ENCODE results near the gene LUC7L3.

DNA sequence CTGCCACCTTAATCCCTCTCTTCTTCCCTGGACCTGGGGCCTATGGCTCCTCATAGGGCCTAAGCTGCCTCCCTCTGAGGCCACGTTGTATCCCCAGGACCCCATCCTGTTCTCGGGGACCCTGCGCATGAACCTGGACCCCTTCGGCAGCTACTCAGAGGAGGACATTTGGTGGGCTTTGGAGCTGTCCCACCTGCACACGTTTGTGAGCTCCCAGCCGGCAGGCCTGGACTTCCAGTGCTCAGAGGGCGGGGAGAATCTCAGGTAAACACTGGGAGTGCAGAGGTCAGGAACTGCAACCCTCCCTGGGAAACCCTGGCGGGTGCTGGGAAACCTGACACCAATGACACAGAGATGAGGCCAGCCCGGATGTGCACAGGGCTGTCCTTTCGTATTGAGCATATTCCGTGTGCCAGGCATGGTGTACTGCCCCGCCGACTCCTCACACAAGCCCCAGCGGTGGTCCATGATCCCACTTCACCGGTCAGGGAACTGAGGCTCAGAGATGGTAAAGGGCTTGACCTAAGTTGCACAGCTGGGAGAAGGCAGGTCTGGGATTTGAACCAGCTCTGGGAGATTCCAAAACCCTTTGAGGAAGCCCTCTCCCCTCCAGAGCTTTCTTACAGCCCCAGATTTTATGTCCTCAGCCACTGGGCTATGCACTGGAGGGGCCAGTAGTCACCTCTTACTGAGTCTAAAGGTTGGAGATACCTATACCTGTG lies 34.6 kb upstream of the LUC7L3 start:
- TF ChIP-seq POLR2A (IDR thresholded peaks at IDR 0.05; ENCODE audit: low read depth, low read length) = no peak
- TF ChIP-seq POLR2AphosphoS5 (IDR thresholded peaks at IDR 0.05; ENCODE audit: insufficient read depth, low read depth, low read length) = no peak
- TF ChIP-seq, protein P1, sequence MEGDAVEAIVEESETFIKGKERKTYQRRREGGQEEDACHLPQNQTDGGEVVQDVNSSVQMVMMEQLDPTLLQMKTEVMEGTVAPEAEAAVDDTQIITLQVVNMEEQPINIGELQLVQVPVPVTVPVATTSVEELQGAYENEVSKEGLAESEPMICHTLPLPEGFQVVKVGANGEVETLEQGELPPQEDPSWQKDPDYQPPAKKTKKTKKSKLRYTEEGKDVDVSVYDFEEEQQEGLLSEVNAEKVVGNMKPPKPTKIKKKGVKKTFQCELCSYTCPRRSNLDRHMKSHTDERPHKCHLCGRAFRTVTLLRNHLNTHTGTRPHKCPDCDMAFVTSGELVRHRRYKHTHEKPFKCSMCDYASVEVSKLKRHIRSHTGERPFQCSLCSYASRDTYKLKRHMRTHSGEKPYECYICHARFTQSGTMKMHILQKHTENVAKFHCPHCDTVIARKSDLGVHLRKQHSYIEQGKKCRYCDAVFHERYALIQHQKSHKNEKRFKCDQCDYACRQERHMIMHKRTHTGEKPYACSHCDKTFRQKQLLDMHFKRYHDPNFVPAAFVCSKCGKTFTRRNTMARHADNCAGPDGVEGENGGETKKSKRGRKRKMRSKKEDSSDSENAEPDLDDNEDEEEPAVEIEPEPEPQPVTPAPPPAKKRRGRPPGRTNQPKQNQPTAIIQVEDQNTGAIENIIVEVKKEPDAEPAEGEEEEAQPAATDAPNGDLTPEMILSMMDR (IDR thresholded peaks at IDR 0.05; ENCODE audit: extremely low read depth in 1 of 2, insufficient read depth in 1 of 2, low read depth in 1 of 2, low read length in 2 of 2) = no peak
- TF ChIP-seq EZH2 (IDR thresholded peaks at IDR 0.05; ENCODE audit: borderline replicate concordance, low read depth, low read length, severe bottlenecking) = no peak
